HG03460 (cell line): Measurements from ENCODE around the gene GATAD2B.
"Not testable (repeated sequence)": the region's sequence is repeated elsewhere in the genome, so short reads cannot be mapped to it uniquely, and the experiment has no call there.

ENCODE experiments used
- ATAC-seq: cut with Tn5 transposase; IDR thresholded peaks from one replicate; pipeline ENCODE4 v1.9.1; 2021; ENCODE audit not compliant: unreplicated experiment

GATAD2B gene

DNA sequence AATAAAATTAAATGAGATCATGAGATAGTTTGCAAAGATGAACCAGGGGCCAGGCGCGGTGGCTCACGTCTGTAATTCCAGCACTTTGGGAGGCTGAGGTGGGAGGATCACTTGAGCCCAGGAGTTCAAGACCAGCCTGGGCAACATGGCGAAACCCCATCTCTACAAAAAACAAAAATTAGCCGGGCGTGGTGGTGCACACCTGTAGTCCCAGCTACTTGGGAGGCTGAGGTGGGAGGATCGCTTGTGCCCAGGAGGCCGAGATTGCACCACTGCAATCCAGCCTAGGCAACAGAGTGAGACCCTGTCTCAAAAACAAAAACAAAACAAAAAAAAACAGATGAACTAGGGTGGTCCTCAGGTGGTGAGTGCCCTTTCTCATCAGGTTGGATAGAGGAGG lies 140.1 kb downstream of the GATAD2B start:
- not testable (repeated sequence) for ATAC-seq

DNA sequence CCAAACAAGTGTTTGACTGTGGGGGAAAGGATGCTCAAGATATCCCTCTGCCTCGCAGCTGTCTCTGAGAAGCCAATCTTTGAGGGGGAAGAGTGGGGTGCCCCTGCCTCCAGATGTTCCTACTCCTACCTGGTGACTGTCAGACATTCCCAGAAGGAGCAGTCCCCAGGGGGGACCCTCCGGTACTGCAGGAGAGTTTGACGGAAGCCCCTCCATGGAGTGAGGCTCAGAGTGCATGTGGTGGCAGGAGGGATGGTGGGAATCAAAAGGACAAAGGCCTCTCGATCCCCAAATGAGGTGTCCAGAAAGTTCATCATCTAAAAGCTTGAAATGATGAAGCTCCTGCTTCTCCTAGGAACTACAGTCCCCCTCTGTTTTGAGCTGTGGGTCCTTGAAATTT lies 142.2 kb downstream of the GATAD2B start:
- ATAC-seq: no peak

DNA sequence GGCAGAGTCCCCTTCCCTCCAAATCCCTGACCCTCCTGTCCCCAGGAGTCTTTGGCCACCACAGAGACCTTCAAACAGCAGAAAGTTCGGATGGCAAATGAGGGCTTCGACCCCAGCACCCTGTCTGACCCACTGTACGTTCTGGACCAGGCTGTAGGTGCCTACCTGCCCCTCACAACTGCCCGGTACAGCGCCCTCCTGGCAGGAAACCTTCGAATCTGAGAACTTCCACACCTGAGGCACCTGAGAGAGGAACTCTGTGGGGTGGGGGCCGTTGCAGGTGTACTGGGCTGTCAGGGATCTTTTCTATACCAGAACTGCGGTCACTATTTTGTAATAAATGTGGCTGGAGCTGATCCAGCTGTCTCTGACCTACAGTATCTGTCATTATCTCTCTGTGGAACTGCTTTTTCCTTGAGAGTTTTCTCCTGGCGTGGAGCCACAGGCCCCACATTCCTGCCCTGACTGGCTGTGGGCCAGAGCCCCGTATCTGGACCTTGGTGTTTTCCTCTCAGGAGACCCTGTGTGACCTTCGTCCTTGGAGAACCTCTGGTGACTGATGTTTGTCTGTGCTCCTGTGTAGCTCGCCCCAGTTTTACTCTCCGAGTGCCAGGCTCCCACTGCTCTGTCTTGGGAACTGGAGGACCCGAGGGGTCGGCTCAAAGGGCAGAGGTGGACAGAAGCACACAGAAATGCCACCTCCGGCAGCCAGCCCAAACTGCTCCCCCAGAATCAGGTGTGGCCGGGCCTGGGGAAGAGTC lies 142.8 kb downstream of the GATAD2B start:
- no peak for ATAC-seq

DNA sequence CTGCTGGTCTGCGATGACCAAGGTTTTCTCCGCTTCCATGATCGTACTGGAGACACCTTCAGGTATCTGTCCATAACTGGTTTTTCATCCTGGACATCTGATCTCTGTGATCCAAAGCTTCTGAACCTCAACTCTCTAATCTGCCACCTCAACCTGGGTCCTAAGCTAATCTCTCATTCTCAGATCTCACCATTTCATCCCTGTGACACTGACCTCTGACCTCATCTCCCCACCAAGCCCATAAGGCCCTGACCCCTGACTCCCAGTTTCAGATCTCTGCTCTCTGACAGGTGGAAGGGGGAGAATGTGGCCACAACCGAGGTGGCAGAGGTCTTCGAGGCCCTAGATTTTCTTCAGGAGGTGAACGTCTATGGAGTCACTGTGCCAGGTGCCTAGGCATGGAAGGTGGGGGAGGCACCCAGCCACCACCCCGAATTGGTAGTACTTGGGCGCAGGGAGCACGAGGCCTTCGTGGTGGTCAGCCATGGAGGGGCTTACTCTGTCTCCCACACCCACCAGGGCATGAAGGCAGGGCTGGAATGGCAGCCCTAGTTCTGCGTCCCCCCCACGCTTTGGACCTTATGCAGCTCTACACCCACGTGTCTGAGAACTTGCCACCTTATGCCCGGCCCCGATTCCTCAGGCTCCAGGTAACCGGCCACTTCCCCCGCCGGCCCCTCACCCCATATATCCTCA lies 143.8 kb downstream of the GATAD2B start:
- no peak for ATAC-seq

DNA sequence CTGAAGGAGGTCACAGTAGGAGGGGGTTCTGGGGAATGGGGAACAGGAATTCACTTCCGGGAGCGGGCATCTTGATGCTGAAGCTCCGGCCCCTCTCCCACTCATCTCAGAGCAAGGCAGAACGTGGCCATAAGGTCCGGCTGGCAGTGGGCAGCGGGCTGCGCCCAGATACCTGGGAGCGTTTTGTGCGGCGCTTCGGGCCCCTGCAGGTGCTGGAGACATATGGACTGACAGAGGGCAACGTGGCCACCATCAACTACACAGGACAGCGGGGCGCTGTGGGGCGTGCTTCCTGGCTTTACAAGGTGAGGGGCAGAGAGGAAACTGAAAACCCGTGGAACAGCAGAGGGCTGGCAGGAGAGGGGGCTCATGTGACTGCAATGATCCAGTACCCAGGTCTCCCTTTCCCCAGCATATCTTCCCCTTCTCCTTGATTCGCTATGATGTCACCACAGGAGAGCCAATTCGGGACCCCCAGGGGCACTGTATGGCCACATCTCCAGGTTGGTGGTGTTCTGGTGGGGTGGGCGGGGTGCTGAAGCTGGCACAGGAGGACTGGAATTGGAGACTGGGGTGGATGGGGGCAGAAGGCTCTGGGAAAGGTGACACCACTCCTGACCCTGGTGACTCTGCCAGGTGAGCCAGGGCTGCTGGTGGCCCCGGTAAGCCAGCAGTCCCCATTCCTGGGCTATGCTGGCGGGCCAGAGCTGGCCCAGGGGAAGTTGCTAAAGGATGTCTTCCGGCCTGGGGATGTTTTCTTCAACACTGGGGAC lies 144.5 kb downstream of the GATAD2B start:
- no peak for ATAC-seq

DNA sequence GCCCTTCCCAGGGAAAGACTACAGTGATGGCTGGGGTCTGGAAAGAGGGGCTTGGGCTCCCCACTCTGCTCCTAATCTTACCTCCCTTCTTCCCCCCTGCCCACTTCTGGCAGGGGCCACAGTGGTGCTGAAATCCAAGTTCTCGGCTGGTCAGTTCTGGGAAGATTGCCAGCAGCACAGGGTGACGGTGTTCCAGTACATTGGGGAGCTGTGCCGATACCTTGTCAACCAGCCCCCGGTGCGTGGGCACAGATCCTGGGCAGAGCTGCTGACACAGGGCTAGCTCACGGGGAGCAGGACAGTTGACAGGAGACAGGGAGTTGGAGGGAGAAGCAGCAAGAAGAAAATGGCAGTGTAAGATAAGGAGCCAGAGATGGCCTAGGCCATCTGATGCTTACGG lies 145.1 kb downstream of the GATAD2B start:
- ATAC-seq: no peak

DNA sequence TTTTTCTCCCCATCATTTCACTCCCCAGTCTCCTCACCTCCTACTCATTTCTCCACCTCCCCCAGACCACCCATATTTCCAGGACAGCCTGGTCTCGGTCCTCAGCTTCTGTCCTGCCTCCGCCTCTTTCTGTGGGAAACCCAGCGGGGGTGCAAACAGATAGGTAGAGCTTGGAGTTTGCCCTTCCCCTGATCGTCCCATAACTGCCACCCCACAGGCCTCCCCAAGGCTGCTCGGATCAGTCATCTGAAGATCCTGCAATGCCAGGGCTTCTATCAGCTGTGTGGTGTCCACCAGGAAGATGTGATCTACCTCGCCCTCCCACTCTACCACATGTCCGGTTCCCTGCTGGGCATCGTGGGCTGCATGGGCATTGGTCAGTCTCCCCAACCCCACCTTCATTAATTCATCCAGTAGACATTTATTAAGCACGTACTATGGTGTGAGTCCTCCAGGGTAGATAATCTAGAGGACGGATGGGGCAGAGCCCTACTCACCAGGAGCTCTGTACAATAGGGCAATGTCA lies 145.9 kb downstream of the GATAD2B start:
- no peak for ATAC-seq

DNA sequence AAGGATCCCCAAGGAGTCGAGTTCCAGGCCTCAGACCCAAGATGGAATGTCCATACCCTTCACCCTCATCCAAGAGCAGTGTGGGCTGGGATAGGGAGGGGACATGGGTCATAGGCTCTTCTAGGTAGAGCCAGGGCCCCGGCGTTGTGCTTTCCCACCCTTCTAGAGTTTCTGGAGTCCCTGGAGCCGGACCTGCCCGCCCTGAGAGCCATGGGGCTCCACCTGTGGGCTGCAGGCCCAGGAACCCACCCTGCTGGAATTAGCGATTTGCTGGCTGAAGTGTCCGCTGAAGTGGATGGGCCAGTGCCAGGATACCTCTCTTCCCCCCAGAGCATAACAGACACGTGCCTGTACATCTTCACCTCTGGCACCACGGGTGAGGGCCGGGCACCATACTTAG lies 146.4 kb downstream of the GATAD2B start:
- ATAC-seq: no peak

DNA sequence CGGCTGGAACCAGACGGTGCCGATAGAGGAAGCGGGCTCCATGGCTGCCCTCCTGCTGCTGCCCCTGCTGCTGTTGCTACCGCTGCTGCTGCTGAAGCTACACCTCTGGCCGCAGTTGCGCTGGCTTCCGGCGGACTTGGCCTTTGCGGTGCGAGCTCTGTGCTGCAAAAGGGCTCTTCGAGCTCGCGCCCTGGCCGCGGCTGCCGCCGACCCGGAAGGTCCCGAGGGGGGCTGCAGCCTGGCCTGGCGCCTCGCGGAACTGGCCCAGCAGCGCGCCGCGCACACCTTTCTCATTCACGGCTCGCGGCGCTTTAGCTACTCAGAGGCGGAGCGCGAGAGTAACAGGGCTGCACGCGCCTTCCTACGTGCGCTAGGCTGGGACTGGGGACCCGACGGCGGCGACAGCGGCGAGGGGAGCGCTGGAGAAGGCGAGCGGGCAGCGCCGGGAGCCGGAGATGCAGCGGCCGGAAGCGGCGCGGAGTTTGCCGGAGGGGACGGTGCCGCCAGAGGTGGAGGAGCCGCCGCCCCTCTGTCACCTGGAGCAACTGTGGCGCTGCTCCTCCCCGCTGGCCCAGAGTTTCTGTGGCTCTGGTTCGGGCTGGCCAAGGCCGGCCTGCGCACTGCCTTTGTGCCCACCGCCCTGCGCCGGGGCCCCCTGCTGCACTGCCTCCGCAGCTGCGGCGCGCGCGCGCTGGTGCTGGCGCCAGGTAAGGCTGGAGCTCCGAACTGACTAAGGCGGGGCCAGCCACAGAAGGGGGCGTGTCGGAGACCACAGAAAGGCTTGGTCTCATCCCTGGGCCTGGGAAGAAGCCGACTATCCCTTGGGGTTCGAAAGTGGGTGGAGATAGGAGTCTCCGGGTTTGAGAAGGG lies 147.1 kb downstream of the GATAD2B start:
- peak; percentile 56 for ATAC-seq

DNA sequence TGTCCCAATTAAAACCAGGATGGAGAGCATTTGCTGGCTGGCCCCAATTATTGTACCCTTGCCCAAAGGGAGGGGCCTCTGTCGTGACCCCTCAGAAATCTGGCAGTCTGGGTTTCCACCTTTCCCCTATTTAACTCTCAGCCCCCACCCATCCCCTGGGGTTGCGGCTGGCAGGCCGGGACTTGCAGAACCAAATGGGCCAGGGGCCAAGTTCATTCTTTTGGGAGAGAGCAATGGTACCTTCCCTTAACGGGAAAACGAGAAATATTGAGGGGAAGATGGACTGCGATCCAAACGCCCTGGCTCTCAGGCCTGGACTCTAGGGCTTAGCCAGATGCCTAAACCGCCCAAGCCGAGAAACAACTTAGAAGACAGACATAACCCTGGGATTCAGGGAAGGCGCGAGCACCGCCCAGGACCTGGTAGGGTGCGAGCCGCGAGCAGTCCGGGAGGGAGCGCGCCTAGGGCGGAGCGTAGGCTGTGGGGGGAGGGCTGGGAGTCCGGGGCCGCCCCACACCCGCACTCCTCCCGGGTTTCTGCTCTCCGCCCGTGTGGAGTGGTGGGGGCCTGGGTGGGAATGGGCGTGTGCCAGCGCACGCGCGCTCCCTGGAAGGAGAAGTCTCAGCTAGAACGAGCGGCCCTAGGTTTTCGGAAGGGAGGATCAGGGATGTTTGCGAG lies 147.9 kb downstream of the GATAD2B start, which contains the start of gene SLC27A3:
SLC27A3 (plus strand) TSS at position 628 of the 678 bp plus-strand sequence. CDS start 91 bp downstream, outside the sequence.
- ATAC-seq: peak; percentile 39

DNA sequence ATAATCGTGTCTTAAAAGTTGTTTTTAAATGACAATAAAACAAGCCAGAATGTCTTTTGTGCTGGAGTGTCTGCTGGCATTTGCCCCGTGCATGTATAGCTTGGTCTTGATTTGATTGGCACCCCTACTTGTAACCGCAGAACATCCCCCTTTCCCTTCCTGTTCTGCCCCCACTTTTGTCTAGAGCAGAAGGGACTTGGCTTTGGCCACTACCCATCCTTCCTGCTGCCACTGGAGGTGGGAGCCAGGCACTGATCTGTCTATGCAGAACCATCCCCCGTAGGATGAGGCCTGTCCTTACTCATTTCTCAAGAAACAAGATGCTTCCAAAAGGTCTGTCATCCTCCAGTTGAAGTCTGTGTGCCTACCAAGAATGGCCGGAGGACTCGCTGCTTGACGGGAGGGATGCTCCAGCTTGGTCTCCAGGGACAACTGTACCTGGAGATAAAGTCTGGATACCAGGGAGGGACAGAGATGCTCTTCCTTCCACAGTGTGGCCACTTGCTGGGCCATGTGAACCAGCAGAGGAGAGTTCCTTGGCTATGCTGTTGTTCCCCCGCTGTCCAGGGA lies 148.7 kb downstream of the GATAD2B start:
- no peak for ATAC-seq

DNA sequence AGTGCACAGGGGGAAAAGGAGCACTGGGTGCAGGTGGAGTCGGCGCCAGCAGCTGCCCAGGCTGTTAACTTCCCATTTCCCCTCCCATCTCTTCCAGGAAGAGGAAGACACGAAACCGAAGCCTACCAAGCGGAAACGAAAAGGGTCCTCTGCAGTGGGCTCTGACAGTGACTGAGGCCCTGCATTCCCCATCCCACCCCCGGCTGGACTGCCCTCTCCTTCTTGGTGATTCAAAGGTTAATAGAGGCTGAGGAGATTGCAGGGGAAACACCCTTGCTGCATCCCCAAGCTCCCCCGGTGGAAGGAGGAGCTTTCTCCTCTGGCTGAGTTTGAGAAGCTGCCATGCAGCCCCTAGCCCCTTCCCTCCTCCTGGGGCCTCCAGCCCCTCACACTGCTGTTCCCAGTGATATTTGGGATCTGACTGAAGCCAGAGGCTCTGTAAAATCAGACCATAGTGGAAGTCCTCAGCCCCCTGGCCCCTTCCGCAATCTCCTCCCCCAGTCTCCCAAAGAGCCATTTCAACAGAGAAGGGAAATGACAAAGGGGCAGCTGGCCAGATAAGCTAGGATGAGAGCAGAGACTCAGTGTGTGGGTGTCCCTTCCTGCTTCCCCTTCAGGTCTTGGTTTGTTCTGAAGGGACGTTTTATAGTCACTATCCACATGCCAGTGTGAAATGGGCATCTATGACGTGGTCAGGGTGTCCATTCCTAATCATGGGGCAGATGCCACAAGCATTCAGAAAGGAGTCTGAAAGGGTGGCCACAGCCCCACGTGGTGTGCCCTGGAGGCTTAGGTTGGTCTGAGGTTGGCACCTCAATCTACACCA lies 149.5 kb downstream of the GATAD2B start:
- ATAC-seq: no peak

DNA sequence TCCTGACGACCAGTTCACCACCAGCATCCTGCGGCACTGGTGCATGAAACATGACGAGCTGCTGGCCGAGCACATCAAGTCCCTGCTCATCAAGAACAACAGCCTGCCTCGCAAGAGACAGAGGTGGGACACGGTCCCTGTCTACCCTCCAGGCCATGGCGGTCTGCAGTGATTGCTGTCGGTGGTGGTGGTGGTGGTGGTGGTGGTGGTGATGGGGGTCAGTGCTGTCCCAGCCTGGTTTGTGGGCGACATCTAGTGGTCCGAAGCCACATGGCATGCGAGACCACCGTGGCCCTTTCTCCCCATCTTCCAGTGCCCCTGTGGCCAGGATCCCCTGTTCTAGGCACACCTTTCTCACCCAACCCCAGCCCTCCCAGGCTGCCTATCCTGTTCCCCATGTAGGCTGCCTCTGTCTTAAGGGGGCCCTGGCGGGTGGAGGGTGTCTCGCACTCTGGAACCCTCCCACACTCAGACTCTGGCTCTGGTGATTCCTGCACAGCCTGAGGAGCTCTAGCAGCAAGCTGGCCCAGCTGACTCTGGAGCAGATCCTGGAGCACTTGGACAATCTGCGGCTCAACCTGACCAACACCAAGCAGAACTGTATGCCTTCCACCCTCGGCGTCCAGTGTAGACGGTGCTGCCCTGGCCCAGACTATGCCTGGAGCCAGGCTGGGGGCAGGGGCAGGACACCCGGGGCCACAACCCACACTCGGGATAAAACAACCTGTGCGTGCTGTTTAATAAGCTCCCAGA lies 150.8 kb downstream of the GATAD2B start:
- no peak for ATAC-seq

DNA sequence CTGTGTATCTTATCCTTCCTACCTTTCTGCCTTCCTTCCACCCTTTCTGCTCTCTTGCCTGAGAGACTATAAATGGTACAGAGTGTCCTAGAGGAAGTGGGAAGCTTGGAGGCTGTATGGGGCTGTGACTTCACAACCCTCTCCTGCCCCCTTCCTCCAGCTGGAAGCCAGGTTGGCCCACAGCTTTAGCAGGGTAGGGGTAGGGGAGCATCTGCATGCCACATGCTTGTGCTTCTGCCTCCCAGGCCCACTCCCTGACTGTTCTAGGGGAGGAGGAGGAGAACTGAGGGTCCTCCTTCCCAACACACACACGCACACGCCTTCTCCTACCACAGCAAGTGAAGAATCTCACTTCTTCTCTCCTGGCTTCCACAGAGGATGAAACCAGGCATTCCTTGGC lies 151.5 kb downstream of the GATAD2B start:
- ATAC-seq: no peak

DNA sequence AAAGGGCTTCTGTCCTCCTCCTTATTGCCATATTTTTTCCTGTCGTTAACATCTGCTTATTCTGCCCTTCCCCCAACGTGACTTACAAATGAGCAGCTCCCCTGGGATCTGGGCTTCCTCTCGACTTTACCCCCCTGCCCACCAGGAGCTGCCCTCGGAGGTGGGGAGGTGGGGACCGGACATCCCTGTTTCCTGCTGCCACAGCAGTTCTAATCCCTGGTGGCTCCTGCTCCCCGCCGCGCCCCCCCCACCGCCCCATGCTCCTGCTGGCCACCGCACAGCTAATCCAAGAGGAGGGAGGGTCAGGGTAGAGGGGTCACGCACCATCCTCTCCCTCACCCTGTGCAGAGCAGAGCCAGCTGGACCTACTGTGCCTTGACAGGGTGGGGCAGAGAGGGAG lies 152.0 kb downstream of the GATAD2B start:
- no peak for ATAC-seq

DNA sequence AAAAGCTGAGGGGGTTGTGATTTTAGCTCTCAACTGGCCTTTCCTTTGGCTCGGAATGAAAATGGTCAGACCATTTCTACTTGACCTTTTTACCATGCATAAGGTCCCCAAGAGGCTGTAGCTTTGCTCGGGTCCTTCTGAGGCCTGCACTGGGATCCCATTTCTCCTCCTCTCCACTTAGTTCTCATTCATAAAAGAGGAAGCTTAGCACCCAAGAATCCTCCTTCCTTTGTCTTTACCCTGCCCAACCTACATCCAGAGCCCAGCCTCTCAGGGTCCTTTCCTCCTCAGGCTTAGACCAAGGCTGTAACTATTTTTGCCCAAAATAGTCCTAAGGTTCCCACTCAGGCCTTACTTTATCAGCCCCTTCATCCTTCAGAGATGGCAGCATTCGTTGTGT lies 153.6 kb downstream of the GATAD2B start:
- ATAC-seq: no peak

DNA sequence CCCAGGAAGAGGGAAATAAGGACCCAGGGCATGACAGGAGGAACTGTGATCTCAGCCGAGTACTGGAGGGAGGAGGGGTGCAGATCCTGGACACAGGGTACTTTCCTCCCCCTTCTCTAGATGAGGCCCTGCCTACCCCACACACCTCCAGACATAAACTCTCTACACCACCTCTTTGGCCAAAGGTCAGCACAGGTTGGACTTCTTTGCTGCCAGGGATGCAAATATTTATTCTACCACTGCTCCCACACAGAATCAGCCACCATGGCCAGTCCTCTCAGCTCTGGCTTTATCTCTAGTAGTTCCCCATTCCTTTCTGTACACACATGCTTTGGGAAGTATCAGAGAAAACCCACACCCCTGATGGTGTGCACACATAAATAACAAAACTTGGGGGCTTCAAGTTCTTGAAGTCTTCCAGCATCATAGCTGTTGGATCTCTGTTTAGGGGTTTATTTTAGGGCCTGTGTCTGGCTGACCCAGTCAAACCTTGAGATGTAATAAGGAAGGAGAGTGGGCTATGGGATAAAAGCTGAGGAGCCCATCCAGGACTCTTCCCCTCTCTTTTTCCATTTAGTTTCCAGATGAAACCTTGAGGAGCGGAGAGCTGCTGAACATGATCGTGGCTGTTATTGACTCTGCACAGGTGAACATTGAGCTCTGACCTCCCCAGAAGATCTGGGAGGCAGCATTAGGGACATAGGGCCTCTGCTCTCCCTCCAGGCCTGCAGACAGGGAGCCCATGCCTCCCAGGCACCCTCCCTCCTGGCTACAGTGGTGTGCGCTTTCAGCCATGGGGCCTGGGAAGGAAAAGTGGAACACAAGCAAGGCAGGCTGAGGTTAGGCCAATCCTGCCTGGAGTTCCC lies 154.2 kb downstream of the GATAD2B start:
- no peak for ATAC-seq
